ENCODE data around the gene DMAC2.
"Not testable (repeated sequence)": the region's sequence is repeated elsewhere in the genome, so short reads cannot be mapped to it uniquely, and the experiment has no call there.

Gene DMAC2

DNA sequence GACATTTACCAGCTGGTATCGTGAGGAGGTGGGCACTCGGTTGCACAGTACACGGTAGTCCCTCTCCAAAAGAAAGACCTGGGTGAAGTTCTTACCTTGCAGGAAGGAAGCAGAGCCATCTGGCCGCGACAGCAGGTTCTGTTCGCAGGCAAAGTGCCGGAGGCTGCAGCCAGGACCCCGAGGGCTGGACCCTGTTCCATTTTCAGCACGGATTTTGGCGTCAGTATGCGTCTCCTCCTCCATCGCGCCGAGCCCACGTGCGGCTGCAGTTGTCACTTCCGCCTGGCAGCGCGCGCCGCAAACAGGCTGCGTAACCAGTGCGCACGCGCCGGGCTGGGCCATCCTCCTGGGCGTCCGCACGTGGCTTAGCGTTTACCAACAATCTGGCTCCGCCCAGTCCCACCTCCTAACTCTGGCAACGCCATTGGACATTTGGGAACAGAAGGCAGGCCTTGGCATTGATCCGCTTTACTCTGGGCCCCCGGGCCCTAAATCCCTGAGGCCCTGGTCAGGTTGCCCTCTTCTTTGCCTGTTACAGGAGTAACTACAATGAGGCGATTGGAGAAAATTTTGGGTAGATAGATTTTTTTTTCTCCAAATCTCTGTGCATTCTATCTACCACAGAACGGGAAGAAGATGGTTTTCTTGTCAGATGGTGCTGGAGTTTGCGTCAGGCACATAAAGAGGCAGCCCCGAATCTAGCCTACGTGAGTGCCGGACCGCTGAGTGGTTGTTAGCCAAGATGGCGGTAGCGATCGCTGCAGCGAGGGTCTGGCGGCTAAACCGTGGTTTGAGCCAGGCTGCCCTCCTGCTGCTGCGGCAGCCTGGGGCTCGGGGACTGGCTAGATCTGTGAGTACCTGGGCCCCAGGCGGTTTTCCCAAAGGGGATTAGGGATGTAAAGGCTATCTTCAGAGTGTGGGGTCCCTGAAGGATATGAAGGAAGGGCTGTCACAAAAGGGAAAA lies 42.3 kb downstream of the DMAC2 start, which contains the start of the genes BCKDHA and EXOSC5:
BCKDHA (plus strand) TSS at position 733 of the 964 bp plus-strand sequence; CDS start at position 743, 10 bp downstream.
EXOSC5 (minus strand) TSS at position 274 of the 964 bp plus-strand sequence; CDS start at position 243, 31 bp downstream.
- DNase-seq, result peak; percentile 99

DNA sequence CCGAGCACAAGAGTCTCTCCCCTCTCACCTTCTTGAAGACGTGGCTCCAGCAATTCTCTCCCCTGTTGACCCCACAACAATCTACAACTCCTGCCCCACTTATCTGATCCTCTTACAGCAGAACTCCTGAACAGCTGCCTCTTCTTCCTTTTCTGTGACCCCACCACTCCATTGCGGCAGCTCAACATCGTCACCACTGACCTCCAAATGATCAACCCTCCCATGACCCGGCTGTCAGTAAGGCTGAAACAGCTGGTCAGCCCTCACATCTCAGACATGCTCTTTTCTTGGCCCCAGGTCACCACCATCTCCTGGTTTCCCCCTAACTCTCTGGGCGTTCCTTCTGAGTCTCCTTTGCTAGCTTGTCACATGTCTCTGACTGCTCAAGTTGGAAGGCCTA lies 44.4 kb downstream of the DMAC2 start:
- DNase-seq, result no peak

DNA sequence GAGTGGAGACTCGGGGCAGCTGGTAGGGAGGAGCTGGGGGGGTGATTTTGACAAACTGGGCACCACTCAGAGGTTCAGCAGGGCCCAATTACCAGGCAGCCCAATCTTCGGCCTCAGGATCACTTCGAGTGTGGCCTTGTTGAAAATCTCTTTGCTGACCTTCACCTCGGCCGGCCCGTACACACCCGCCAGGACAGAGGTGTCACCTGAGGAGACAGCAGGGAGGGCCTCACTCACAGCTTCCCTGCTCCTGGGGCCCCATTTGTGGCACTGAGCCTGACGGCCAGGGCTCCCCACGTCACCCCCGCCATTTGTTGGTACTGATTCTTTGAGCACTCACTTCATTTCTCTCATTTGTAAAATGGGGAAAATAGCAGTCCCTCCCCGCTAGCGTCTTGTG lies 46.9 kb downstream of the DMAC2 start:
- DNase-seq, result no peak

DNA sequence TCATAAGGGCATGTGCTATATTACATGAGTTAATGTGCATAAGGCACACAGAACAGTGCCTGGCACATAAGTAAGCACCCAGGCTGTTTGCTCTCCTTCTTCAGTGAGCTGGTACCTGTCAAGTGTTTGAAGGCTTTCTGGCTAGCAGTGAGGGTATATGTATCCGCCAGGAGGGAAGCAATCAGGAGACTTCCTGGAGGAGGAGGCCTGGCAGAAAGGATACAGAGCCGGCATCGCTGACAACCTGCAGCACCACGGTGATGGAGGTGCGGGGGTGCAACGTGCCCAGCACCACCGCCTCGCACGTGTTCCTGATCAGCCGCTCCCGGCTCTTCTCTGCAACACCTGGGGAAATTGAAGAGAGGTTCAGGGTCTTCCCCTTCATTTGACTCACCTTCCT lies 48.1 kb downstream of the DMAC2 start:
- DNase-seq, result no peak

DNA sequence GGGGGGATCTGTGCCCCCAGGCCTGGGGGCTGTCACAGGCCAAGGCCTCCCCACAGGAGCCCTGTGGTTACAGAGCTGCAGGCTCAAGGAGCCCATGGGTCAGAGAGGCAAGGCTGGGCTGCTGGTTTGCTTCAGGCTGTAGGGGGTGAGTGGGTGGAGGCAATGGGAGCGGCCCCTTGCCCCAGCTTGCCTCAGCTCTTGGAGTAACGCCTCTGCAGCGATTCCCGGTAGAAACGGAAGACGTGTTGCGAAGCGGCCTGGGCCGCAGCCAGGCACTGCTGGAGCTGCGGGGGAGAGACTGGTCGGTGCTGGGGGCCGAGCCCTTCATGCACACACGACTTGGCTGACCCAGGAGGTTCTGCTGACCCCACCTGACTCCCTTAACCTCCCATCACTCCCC lies 53.3 kb downstream of the DMAC2 start:
- DNase-seq, result no peak

DNA sequence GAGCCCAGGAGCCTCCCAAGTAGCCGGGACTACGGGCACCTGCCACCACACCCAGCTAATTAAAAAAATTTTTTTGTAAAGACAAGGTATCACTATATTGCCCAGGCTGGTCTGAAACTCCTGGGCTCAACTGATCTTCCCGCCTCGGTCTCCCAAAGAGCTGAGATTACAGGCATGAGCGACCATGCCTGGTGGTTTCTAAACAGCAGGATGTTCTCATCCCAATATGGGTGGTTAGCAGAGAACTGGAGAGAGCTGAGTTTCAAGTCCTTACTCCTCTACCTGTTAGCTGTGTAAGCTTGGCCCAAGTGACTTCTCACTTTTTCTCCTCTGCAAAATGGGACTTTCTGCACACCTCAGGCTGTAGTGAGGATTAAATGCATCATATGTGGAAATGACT lies 55.4 kb downstream of the DMAC2 start:
- DNase-seq, result no peak

DNA sequence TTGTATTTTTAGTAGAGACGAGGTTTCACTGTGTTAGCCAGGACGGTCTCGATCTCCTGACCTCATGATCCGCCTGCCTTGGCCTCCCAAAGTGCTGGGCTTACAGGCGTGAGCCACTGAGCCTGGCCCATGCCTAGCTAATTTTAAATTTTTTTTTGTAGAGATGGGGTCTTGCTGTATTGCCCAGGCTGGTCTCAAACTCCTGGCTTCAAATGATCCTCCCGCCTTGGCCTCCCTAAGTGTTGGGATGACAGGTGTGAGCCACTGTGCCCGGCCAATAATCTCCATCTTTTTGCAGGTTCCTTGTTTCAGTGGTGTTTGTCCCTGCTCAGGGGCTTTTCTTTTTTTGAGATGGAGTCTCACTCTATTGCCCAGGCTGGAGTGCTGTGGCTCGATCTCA lies 58.2 kb downstream of the DMAC2 start:
- DNase-seq, result not testable (repeated sequence)
